ENCODE measurements around the gene SND1. TPM values are rescaled to one million over a fixed set of nuclear protein-coding genes. Genes with fewer than 3 reads are reported as not detected.
A peak's percentile ranks its signal among the peaks of the same experiment; 100 is the strongest.

Gene SND1
- total and polyA plus RNA-seq, 10 of the 15 experiments (the other 5 are each of a cell fraction or from before 2014, with no cell fraction given): 52.4 to 270 (median 146) TPM

GRCh38 chr7:127807340-127807739 is 155.3 kb downstream of the SND1 start:
- Histone ChIP-seq H4K20me1 (ENCODE audit: control insufficient read depth, insufficient read depth) (no peaks in the 10 kb centered on the region), H3K4me1 (ENCODE audit: control insufficient read depth, insufficient read depth, low read length) (no peaks in the 10 kb centered on the region), H3K9me3 (replicated peaks; ENCODE audit: control insufficient read depth, insufficient read depth, low read length) (no peaks in the 10 kb centered on the region), H3K79me2 (ENCODE audit: control insufficient read depth, insufficient read depth, low read length) (peaks cover 20% of the 10 kb centered on the region), H3K27ac (ENCODE audit: control insufficient read depth, insufficient read depth) (no peak overlapping the region), H3K27me3 (replicated peaks in 1 of 2; ENCODE audit: control insufficient read depth in 2 of 2, insufficient read depth in 2 of 2, low read length in 1 of 2) (no peaks in the 10 kb centered on the region), H3K9ac (ENCODE audit: control insufficient read depth, insufficient read depth, low read length) (no peak overlapping the region), H3K4me3 (no peak overlapping the region), H2AFZ (ENCODE audit: control insufficient read depth, low read depth, low read length) (no peak overlapping the region), H3K4me2 (ENCODE audit: control insufficient read depth, insufficient read depth) (no peak overlapping the region), H3K36me3 (ENCODE audit: control insufficient read depth in 2 of 2, insufficient read depth in 2 of 2, low read length in 1 of 2) (peaks cover 4 to 18% of the 10 kb centered on the region in 2 experiments; a peak in 3 of 4 replicates)
- ChIA-PET SMC1A (ENCODE audit: uncharacterized antibody, unreplicated experiment) (interaction anchor here (1.0 to 3.7 kb wide), 2 partner anchors 8 to 14 kb away, joined by 3 to 8 read pairs; no protein-coding TSS in a partner anchor), RAD21 (ENCODE audit: unreplicated experiment) (no interaction called here), CTCF (interaction anchor here (0.6 to 3.7 kb wide), 4 partner anchors 14 to 72 kb away, joined by 3 to 33 read pairs (median 3); no protein-coding TSS in a partner anchor), POLR2A (no interaction called here)
- ATAC-seq (no peak), DNase-seq (ENCODE audit: low read depth, low spot score) (no peak), FAIRE-seq (peak; percentile 7)
- BruUV-seq (replicated peaks): no TSS peak
- TF ChIP-seq ESRRA (IDR thresholded peaks at IDR 0.05; ENCODE audit: low read length): no peak
- no peak for TF ChIP-seq ZNF207 (IDR thresholded peaks at IDR 0.05; ENCODE audit: borderline replicate concordance)
- no peak for TF ChIP-seq NFIC (IDR thresholded peaks at IDR 0.05; ENCODE audit: low read depth, low read length)
- no peak for TF ChIP-seq MXI1 (IDR thresholded peaks at IDR 0.05; ENCODE audit: low read depth, low read length)
- no peak for TF ChIP-seq BCL3 (IDR thresholded peaks at IDR 0.05; ENCODE audit: borderline replicate concordance, insufficient read depth, low read depth, low read length, poor library complexity, severe bottlenecking)
- TF ChIP-seq RB1 (IDR thresholded peaks at IDR 0.05; ENCODE audit: borderline replicate concordance): no peak
- no peak for TF ChIP-seq CREM (IDR thresholded peaks at IDR 0.05; ENCODE audit: low read depth)
- no peak for TF ChIP-seq TBL1XR1 (IDR thresholded peaks at IDR 0.05; ENCODE audit: low read depth, low read length)
- no peak for TF ChIP-seq CBX3 (IDR thresholded peaks at IDR 0.05; ENCODE audit: borderline replicate concordance, low read depth)
- intact Hi-C loops (cut with micrococcal nuclease; ENCODE audit: unreplicated experiment) (no loop called here), in situ Hi-C loops (cut with MboI) (no loop called here)
- WGBS (ENCODE audit: insufficient coverage, insufficient replicate concordance, low lambda C conversion rate, missing lambda C conversion rate): over 99% methylated on average over 6 of the region's 6 CpGs

All from GM12878 (cell line).